Keratinocyte (primary cell): ENCODE measurements around the gene GTF2IRD1. TPM values are rescaled to one million over a fixed set of nuclear protein-coding genes. Genes with fewer than 3 reads are reported as not detected.

Experiments
- DNase-seq: peaks from one replicate; pipeline ENCODE4 v3.0.0-alpha.2; 2011; ENCODE audit warnings: low read depth, missing footprints, low spot score
- FAIRE-seq: peaks from 2 replicates; lab custom pipeline; 2011; peaks lifted over from hg19 to GRCh38; lab: Jason Lieb, UNC
- H2AFZ ChIP-seq: 2 replicates; pipeline ENCODE4 v1.6.0; 2012; ENCODE audit warnings: low read length, control low read depth, inconsistent platforms; ENCODE audit not compliant: control insufficient read depth
- H3K27ac ChIP-seq: 2 replicates; pipeline ENCODE4 v1.5.1; 2011; ENCODE audit warnings: low read length; ENCODE audit not compliant: control insufficient read depth, insufficient read depth
- H3K27me3 ChIP-seq: 3 replicates; pipeline ENCODE4 v1.6.0; 2011; ENCODE audit warnings: low read length; ENCODE audit not compliant: control insufficient read depth, insufficient read depth; ENCODE audit errors: extremely low read depth
- H3K36me3 ChIP-seq, 2 experiments: 2 replicates in 1 of 2; 3 replicates in 1 of 2; pipeline ENCODE4 v1.5.1; 2011; ENCODE audit warnings: low read length in 2 of 2, mild to moderate bottlenecking in 1 of 2; ENCODE audit not compliant: control insufficient read depth in 2 of 2, insufficient read depth in 2 of 2; ENCODE audit errors: extremely low read depth in 1 of 2
- H3K4me1 ChIP-seq: 3 replicates; pipeline ENCODE4 v1.5.1; 2011; ENCODE audit warnings: low read length; ENCODE audit not compliant: control insufficient read depth, insufficient read depth; ENCODE audit errors: extremely low read depth
- H3K4me2 ChIP-seq: 3 replicates; pipeline ENCODE4 v1.6.0; 2011; ENCODE audit warnings: low read depth, low read length; ENCODE audit not compliant: control insufficient read depth, insufficient read depth; ENCODE audit errors: extremely low read depth
- H3K4me3 ChIP-seq, 3 experiments: fragments of 200-600 bp in 1 of 3; sonication (generic) in 1 of 3; 2 replicates in 2 of 3; 3 replicates in 1 of 3; pipeline ENCODE4 v1.5.1; 2011 to 2016; ENCODE audit warnings: low read length in 3 of 3, mild to moderate bottlenecking in 3 of 3, control low read depth in 2 of 3, inconsistent platforms in 1 of 3, low read depth in 1 of 3, mixed read lengths in 1 of 3, mixed run types in 1 of 3, moderate library complexity in 1 of 3; ENCODE audit not compliant: control insufficient read depth in 2 of 3, insufficient read depth in 2 of 3; ENCODE audit errors: extremely low read depth in 1 of 3
- H3K79me2 ChIP-seq: 2 replicates; pipeline ENCODE4 v1.6.0; 2012; ENCODE audit warnings: low read length; ENCODE audit not compliant: control insufficient read depth, insufficient read depth
- H3K9ac ChIP-seq: 3 replicates; pipeline ENCODE4 v1.6.0; 2011; ENCODE audit warnings: low read length; ENCODE audit not compliant: control insufficient read depth, insufficient read depth; ENCODE audit errors: extremely low read depth
- H3K9me1 ChIP-seq: 3 replicates; pipeline ENCODE4 v1.6.0; 2011; ENCODE audit warnings: low read length; ENCODE audit not compliant: control insufficient read depth, insufficient read depth; ENCODE audit errors: extremely low read depth
- H3K9me3 ChIP-seq: 2 replicates; pipeline ENCODE4 v1.5.1; 2012; ENCODE audit warnings: low read depth, low read length; ENCODE audit not compliant: control insufficient read depth
- H4K20me1 ChIP-seq: 3 replicates; pipeline ENCODE4 v1.6.0; 2011; ENCODE audit warnings: low read length; ENCODE audit not compliant: control insufficient read depth, insufficient read depth; ENCODE audit errors: extremely low read depth
- EZH2 ChIP-seq: IDR thresholded peaks from one replicate; pipeline ENCODE4 v1.6.1; 2012; ENCODE audit warnings: inconsistent platforms, mild to moderate bottlenecking, low read length, moderate library complexity
- dilution Hi-C: fragments of 300-500 bp; cut with MboI; formaldehyde crosslinking; loops from one replicate; pipeline ENCODE4 v1.7.0; 2020; ENCODE audit warnings: low sequenced_read_pairs; ENCODE audit not compliant: extremely low pct_ligation_motif_present
- polyA plus RNA-seq, 5 experiments: library from polyadenylated mRNA; depleted of rRNA in 3 of 5; stranded (reverse) in 3 of 5; stranded (forward) in 1 of 5; unstranded in 1 of 5; fragments of >200 nt; gene quantifications; 1 replicate in 1 of 5; 2 replicates in 3 of 5; 3 replicates in 1 of 5; pipeline versions ENCODE4 v1.2.1 to v1.2.3, GENCODE V29; 2011 to 2012; ENCODE audit warnings: missing spikeins in 2 of 5, low read depth in 1 of 5, low replicate concordance in 1 of 5
- TF ChIP-seq, protein P1 (sequence below), 3 experiments: IDR thresholded peaks in 1 of 3; conservative IDR thresholded peaks in 1 of 3; optimal IDR thresholded peaks in 1 of 3; 2 replicates in 2 of 3; 3 replicates in 1 of 3; pipeline versions ENCODE3 to v1.5.1; 2011; ENCODE audit warnings: low read length in 3 of 3, mild to moderate bottlenecking in 3 of 3, moderate library complexity in 2 of 3, control low read depth in 1 of 3, inconsistent platforms in 1 of 3; ENCODE audit not compliant: insufficient read depth in 2 of 3; ENCODE audit errors: extremely low read depth in 1 of 3

Gene GTF2IRD1
- polyA plus RNA-seq, 1 donor (not counting 4 experiments of a cell fraction or from before 2014, with no cell fraction given) = 19.4 TPM

DNA sequence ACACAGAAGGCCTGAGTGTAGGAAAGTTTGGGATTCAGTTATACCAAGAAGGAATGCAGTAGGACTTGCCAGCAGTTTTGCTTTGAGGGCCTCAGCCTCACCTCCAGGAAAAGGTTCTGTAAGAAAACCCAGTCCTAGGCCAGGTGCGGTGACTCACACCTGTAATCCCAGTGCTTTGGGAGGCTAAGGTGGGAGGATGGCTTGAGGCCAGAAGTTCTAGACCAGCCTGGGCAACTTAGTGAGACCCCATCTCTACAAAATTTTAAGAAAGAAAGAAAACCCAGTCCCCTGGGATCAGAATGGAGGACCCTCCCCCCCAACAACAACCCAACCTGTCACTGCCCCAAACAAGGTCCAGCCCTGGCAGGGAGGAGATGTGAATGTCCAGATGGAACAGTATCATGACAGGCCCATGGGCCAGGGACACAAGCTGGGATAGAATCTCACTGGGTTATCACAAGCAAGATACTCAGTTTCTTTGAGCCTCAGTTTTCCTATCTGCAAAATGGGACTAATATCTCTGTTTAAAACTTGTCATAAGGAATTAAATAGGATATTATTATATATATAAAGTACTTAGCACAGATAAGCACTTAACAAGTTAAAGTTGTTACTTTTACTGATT lies 68.7 kb downstream of the GTF2IRD1 start:
- H3K36me3 ChIP-seq = peaks cover 15 to 27% of the 10 kb centered on the region in 2 experiments
- H3K9me3 ChIP-seq = no peaks in the 10 kb centered on the region
- dilution Hi-C loops = no loop called here
- H3K27ac ChIP-seq = no peak overlapping the region
- no peaks in the 10 kb centered on the region for H4K20me1 ChIP-seq
- H3K27me3 ChIP-seq = no peaks in the 10 kb centered on the region
- H3K9ac ChIP-seq = no peak overlapping the region
- FAIRE-seq (no peak), DNase-seq (no peak)
- no peaks in the 10 kb centered on the region for H3K79me2 ChIP-seq
- no peak overlapping the region for H3K4me2 ChIP-seq
- H3K9me1 ChIP-seq = no peaks in the 10 kb centered on the region
- H2AFZ ChIP-seq = no peak overlapping the region
- TF ChIP-seq, protein P1, sequence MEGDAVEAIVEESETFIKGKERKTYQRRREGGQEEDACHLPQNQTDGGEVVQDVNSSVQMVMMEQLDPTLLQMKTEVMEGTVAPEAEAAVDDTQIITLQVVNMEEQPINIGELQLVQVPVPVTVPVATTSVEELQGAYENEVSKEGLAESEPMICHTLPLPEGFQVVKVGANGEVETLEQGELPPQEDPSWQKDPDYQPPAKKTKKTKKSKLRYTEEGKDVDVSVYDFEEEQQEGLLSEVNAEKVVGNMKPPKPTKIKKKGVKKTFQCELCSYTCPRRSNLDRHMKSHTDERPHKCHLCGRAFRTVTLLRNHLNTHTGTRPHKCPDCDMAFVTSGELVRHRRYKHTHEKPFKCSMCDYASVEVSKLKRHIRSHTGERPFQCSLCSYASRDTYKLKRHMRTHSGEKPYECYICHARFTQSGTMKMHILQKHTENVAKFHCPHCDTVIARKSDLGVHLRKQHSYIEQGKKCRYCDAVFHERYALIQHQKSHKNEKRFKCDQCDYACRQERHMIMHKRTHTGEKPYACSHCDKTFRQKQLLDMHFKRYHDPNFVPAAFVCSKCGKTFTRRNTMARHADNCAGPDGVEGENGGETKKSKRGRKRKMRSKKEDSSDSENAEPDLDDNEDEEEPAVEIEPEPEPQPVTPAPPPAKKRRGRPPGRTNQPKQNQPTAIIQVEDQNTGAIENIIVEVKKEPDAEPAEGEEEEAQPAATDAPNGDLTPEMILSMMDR (optimal IDR thresholded peaks at IDR 0.05 in 1 of 3, IDR thresholded peaks at IDR 0.05 in 1 of 3, conservative IDR thresholded peaks at IDR 0.05 in 1 of 3; ENCODE audit: extremely low read depth in 1 of 3, insufficient read depth in 2 of 3, low read length in 3 of 3) = no peak
- no peak for TF ChIP-seq EZH2
- H3K4me1 ChIP-seq = peaks cover 14% of the 10 kb centered on the region
- no peak overlapping the region for H3K4me3 ChIP-seq

DNA sequence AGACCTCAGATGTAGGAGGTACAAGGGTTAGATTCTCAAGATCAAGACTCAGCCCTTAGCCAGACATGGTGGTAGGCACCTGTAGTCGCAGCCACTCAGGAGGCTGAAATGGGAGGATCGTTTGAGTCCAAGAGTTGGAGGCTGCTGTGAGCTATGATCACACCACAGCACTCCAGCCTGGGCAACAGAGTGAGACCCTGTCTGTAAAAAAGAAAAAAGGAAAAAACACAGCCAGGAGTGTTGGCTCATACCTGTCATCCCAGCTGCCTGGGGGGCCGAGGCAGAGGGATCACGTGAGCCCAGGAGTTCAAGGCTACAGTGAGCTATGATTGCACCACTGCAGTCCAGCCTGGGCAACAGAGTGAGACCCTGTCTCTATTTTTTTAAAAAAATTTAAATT lies 69.3 kb downstream of the GTF2IRD1 start:
- Histone ChIP-seq H3K9me3 (no peaks in the 10 kb centered on the region), H3K79me2 (no peaks in the 10 kb centered on the region), H3K27ac (no peak overlapping the region), H3K4me1 (peaks cover 17% of the 10 kb centered on the region), H3K9ac (no peak overlapping the region), H3K27me3 (no peaks in the 10 kb centered on the region), H3K9me1 (no peaks in the 10 kb centered on the region), H3K36me3 (peaks cover 15 to 27% of the 10 kb centered on the region in 2 experiments), H3K4me2 (no peak overlapping the region), H3K4me3 (no peak overlapping the region), H2AFZ (no peak overlapping the region), H4K20me1 (no peaks in the 10 kb centered on the region)
- FAIRE-seq (no peak), DNase-seq (no peak)
- TF ChIP-seq, protein P1 (optimal IDR thresholded peaks at IDR 0.05 in 1 of 3, IDR thresholded peaks at IDR 0.05 in 1 of 3, conservative IDR thresholded peaks at IDR 0.05 in 1 of 3; ENCODE audit: extremely low read depth in 1 of 3, insufficient read depth in 2 of 3, low read length in 3 of 3) = no peak
- no peak for TF ChIP-seq EZH2
- dilution Hi-C loops = no loop called here
